ENCODE data around the gene GET4. TPM values are rescaled to one million over a fixed set of nuclear protein-coding genes. Genes with fewer than 3 reads are reported as not detected.

Gene GET4
- 120 and 166 TPM in 2 replicates for total RNA-seq (2021)
- Bru-seq, nascent RNA = percentile 78 among the genes with signal in this experiment
- percentile 92 among the genes with signal in this experiment for BruChase-seq, experiment 1, labeled RNA remaining after a 2-hour chase
- percentile 94 among the genes with signal in this experiment for BruChase-seq, experiment 2, labeled RNA remaining after a 6-hour chase
- long read RNA-seq, full-length matches to known transcripts = 229 of 1,578 reads
- long read RNA-seq, partial matches to known transcripts = 11 of 1,578 reads
- long read RNA-seq, other reads (novel, unspliced or antisense) = 1,338 of 1,578 reads

- H3K4me2 ChIP-seq = peak within 1 kb of the TSS; percentile 95
- H3K27me3 ChIP-seq (ENCODE audit: insufficient read depth, low read depth) = no peaks in the 10 kb centered on the region
- intact Hi-C loops (cut with micrococcal nuclease; ENCODE audit: unreplicated experiment) = loop anchor here (1.0 to 5.0 kb wide), 6 partner anchors 24 to 300 kb away; no protein-coding TSS in a partner anchor
- peaks cover 43% of the 10 kb centered on the region for H3K79me2 ChIP-seq (ENCODE audit: low read depth)
- no TSS peak for BruUV-seq (replicated peaks)
- no peaks in the 10 kb centered on the region for H3K9me2 ChIP-seq (ENCODE audit: insufficient read depth)
- peak; percentile 76 to 99 for DNase-seq
- H4K20me1 ChIP-seq (ENCODE audit: insufficient read depth) = peaks cover 35% of the 10 kb centered on the region
- POLR2A ChIA-PET (ENCODE audit: unreplicated experiment) = interaction anchor here (0.6 kb wide), 2 partner anchors 45 to 555 kb away, joined by 3 read pairs; no protein-coding TSS in a partner anchor
- peak within 1 kb of the TSS; percentile 67 for H3K4me3 ChIP-seq
- peaks cover 20% of the 10 kb centered on the region for H3K4me1 ChIP-seq (replicated peaks; ENCODE audit: insufficient read depth)
- CTCF ChIA-PET = interaction anchor here (0.6 kb wide), 1 partner anchor 78 kb away, joined by 5 read pairs; no protein-coding TSS in a partner anchor
- H3F3A ChIP-seq (ENCODE audit: insufficient read depth, low read depth) = peaks cover 43% of the 10 kb centered on the region
- H2AFZ ChIP-seq = peak within 1 kb of the TSS; percentile 58; the same call in 1 of the 2 replicates
- peaks cover 27% of the 10 kb centered on the region for H3K36me3 ChIP-seq (ENCODE audit: low read depth)
- TF ChIP-seq EZH2 (IDR thresholded peaks at IDR 0.05; ENCODE audit: low read depth) = no peak
- TF ChIP-seq CTCF (conservative IDR thresholded peaks at IDR 0.05) = no peak; the same call in 1 of the 2 replicates
- H3K27ac ChIP-seq = peak within 1 kb of the TSS; percentile 49
- no peaks in the 10 kb centered on the region for H3K9me3 ChIP-seq (ENCODE audit: insufficient read depth, low read depth)
Measured at GRCh38 chr7:876077-876971, at the start of gene GET4. Gene GET4, plus strand, starts transcription at chr7:876554. Its CDS starts 92 bp downstream, at chr7:876646.

GRCh38 chr7:828793-829561 is 47.4 kb upstream of the GET4 start:
- TF ChIP-seq EZH2 (IDR thresholded peaks at IDR 0.05; ENCODE audit: low read depth) (no peak), CTCF (conservative IDR thresholded peaks at IDR 0.05) (no peak)
- CTCF ChIA-PET = interaction anchor here (0.6 kb wide), 1 partner anchor 12 kb away, joined by 3 read pairs; no protein-coding TSS in a partner anchor
- Histone ChIP-seq H3K9me3 (ENCODE audit: insufficient read depth, low read depth) (no peaks in the 10 kb centered on the region), H3F3A (ENCODE audit: insufficient read depth, low read depth) (peaks cover 49% of the 10 kb centered on the region), H3K79me2 (ENCODE audit: low read depth) (peaks cover 88% of the 10 kb centered on the region), H3K27ac (peak overlapping the region; percentile 97; the same call in 1 of the 2 replicates), H3K36me3 (ENCODE audit: low read depth) (peaks cover 3% of the 10 kb centered on the region; the same call in 1 of the 2 replicates), H3K9me2 (ENCODE audit: insufficient read depth) (no peaks in the 10 kb centered on the region), H3K4me1 (replicated peaks; ENCODE audit: insufficient read depth) (peaks cover 50% of the 10 kb centered on the region), H3K4me2 (no peak overlapping the region), H3K27me3 (ENCODE audit: insufficient read depth, low read depth) (no peaks in the 10 kb centered on the region), H4K20me1 (ENCODE audit: insufficient read depth) (peaks cover 7% of the 10 kb centered on the region), H2AFZ (no peak overlapping the region), H3K4me3 (no peak overlapping the region)
- DNase-seq = no peak
- intact Hi-C loops (cut with micrococcal nuclease; ENCODE audit: unreplicated experiment) = no loop called here
- no TSS peak for BruUV-seq (replicated peaks)
- POLR2A ChIA-PET (ENCODE audit: unreplicated experiment) = no interaction called here
